Measurements from ENCODE around the gene KDR. TPM values are rescaled to one million over a fixed set of nuclear protein-coding genes. Genes with fewer than 3 reads are reported as not detected.

The KDR gene
- polyA plus RNA-seq, 1 experiment: not detected

DNA sequence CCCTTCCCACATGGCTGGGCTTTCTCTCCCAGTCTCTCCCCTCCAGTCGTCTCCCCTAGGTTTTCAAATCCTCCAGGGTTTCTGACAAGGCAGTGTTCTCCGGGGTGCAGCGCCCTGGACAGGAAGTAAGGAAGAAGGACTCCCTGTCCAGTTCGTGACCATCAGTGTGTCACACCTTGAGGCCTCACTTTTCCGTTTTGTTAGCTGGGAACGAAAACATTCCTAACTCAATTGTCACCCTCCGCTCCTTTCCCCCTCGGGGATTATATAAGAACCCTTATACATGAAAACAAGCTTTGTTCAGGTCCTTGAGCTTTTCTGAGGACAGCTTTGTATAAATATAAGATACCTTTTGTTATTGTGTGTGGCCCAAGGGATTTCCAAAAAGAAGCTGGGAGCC, 92.1 kb downstream of the KDR start:
- Histone ChIP-seq H3K36me3 (ENCODE audit: control insufficient read depth, insufficient read depth, low read length) (no peaks in the 10 kb centered on the region), H3K27me3 (ENCODE audit: control insufficient read depth, insufficient read depth, low read length) (no peaks in the 10 kb centered on the region), H3K4me3 (ENCODE audit: low read depth, low read length) (no peak overlapping the region)
- no peak for DNase-seq (ENCODE audit: low read depth)
- POLR2A ChIA-PET: no interaction called here
- CTCF ChIA-PET: no interaction called here
- TF ChIP-seq, protein P1, sequence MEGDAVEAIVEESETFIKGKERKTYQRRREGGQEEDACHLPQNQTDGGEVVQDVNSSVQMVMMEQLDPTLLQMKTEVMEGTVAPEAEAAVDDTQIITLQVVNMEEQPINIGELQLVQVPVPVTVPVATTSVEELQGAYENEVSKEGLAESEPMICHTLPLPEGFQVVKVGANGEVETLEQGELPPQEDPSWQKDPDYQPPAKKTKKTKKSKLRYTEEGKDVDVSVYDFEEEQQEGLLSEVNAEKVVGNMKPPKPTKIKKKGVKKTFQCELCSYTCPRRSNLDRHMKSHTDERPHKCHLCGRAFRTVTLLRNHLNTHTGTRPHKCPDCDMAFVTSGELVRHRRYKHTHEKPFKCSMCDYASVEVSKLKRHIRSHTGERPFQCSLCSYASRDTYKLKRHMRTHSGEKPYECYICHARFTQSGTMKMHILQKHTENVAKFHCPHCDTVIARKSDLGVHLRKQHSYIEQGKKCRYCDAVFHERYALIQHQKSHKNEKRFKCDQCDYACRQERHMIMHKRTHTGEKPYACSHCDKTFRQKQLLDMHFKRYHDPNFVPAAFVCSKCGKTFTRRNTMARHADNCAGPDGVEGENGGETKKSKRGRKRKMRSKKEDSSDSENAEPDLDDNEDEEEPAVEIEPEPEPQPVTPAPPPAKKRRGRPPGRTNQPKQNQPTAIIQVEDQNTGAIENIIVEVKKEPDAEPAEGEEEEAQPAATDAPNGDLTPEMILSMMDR (IDR thresholded peaks at IDR 0.05; ENCODE audit: insufficient read depth, low read depth, low read length): no peak

DNA sequence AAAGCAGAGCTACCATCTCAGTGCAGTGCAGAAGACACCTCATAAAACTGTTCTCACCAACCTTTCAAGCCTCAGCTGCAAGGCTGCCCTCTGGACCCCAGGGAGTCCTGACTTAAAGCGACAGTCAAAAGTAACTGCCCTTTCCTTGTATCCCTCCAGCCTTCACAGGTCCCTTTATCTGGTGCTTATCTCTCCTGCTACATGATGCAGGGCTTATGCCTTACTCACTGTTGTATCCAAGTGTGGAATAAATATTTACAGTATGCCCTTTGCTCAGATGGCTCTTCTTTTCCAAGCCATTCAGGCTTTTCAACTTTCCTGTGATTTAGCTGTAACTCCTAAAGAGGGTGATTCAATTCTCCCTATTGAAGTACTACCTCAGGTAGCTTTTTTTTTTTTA, 92.6 kb downstream of the KDR start:
- ChIA-PET POLR2A (no interaction called here), CTCF (interaction anchor here (0.6 kb wide), 1 partner anchor 710 kb away, joined by 3 read pairs; no protein-coding TSS in a partner anchor)
- no peak for DNase-seq (ENCODE audit: low read depth)
- TF ChIP-seq, protein P1 (IDR thresholded peaks at IDR 0.05; ENCODE audit: insufficient read depth, low read depth, low read length): no peak
- H3K4me3 ChIP-seq (ENCODE audit: low read depth, low read length): no peak overlapping the region
- no peaks in the 10 kb centered on the region for H3K27me3 ChIP-seq (ENCODE audit: control insufficient read depth, insufficient read depth, low read length)
- H3K36me3 ChIP-seq (ENCODE audit: control insufficient read depth, insufficient read depth, low read length): no peaks in the 10 kb centered on the region

DNA sequence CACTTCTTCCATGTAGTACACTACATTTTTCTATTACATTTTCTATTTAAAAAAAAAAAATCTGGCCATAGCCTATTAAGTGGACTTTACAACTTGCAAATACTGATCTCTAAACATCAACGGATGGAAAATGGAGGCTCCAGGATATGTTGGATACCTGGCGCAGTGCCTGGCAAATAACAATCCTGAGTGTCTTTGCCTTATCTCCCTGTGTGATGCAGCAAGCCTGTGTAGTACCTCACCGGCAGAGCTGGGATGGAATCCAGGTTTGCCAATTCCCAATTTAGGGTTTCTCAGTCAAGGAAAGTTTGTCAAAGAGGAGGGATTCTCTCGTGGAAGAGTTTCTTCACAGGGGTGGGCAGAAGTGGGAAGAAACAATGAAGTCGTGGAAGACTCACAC, 93.2 kb downstream of the KDR start:
- H3K4me3 ChIP-seq (ENCODE audit: low read depth, low read length): no peak overlapping the region
- ChIA-PET POLR2A (no interaction called here), CTCF (interaction anchor here (0.6 kb wide), 1 partner anchor 711 kb away, joined by 3 read pairs; no protein-coding TSS in a partner anchor)
- TF ChIP-seq, protein P1 (IDR thresholded peaks at IDR 0.05; ENCODE audit: insufficient read depth, low read depth, low read length): no peak
- no peak for DNase-seq (ENCODE audit: low read depth)
- H3K36me3 ChIP-seq (ENCODE audit: control insufficient read depth, insufficient read depth, low read length): no peaks in the 10 kb centered on the region
- no peaks in the 10 kb centered on the region for H3K27me3 ChIP-seq (ENCODE audit: control insufficient read depth, insufficient read depth, low read length)

DNA sequence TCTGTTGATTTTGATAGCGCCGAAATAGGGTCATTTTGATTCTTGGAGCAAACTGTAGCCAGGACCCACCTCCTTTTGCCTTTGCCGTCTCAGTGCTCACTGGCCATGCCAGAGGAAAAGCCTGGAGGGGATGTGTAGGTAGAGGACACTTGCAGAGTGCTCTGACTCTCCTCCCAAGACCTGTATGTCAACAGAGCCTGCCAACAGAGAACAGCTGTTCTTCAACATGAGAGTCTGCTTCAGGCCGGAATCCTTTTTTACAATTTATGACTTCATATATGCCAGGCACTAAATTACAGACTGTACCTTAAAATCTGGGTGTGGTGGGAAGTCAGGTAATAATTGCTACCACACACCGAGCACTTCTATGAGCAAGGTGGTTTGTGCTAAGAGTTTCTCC, 94.2 kb downstream of the KDR start:
- H3K4me3 ChIP-seq (ENCODE audit: low read depth, low read length): no peak overlapping the region
- TF ChIP-seq, protein P1 (IDR thresholded peaks at IDR 0.05; ENCODE audit: insufficient read depth, low read depth, low read length): no peak
- no peaks in the 10 kb centered on the region for H3K36me3 ChIP-seq (ENCODE audit: control insufficient read depth, insufficient read depth, low read length)
- no peaks in the 10 kb centered on the region for H3K27me3 ChIP-seq (ENCODE audit: control insufficient read depth, insufficient read depth, low read length)
- CTCF ChIA-PET: no interaction called here
- no peak for DNase-seq (ENCODE audit: low read depth)
- POLR2A ChIA-PET: no interaction called here

DNA sequence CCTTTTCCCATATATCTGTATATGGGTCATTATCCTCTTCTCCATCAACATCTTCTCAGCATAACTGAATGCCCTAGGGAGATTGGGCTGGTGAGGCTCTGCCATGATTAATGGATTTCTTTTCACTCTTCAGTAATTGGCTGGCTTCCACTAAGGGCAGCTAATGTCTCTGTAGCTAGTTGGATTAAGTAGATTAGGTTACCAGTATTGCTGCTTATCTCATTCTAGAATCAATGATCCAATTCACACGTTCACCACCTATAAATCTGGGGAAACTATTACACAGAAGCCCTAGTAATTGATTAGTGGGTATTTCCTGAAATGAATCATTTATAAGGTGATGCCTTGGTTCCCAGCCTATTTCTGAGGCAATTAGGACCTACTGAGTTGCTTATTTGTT, 94.8 kb downstream of the KDR start:
- ChIA-PET CTCF (no interaction called here), POLR2A (no interaction called here)
- Histone ChIP-seq H3K4me3 (ENCODE audit: low read depth, low read length) (no peak overlapping the region), H3K36me3 (ENCODE audit: control insufficient read depth, insufficient read depth, low read length) (no peaks in the 10 kb centered on the region), H3K27me3 (ENCODE audit: control insufficient read depth, insufficient read depth, low read length) (no peaks in the 10 kb centered on the region)
- TF ChIP-seq, protein P1 (IDR thresholded peaks at IDR 0.05; ENCODE audit: insufficient read depth, low read depth, low read length): no peak
- no peak for DNase-seq (ENCODE audit: low read depth)

Data from BJ (cell line).